Breast epithelium (tissue), 4 donors: Measurements from ENCODE around the gene RHEB. TPM values are rescaled to one million over a fixed set of nuclear protein-coding genes. Genes with fewer than 3 reads are reported as not detected.

ENCODE experiments used
- DNase-seq, 2 donors: peaks; one replicate each; pipeline ENCODE4 v3.0.0-alpha.2; 2019; ENCODE audit warnings: low spot score in 2 of 2
- H3K27ac ChIP-seq, 2 donors: fragments of 200-600 bp; sonication (generic) in 1 of 2; one replicate each; pipeline ENCODE4 v1.5.1; 2016 to 2019; ENCODE audit warnings: mild to moderate bottlenecking in 1 of 2
- H3K27me3 ChIP-seq, 2 donors: fragments of 200-600 bp; sonication (generic) in 1 of 2; one replicate each; pipeline versions ENCODE4 v1.5.1 to v1.6.0; 2017 to 2019; ENCODE audit warnings: control low read depth in 1 of 2, mild to moderate bottlenecking in 1 of 2
- H3K36me3 ChIP-seq: fragments of 200-600 bp; one replicate; pipeline ENCODE4 v1.5.1; 2019
- H3K4me1 ChIP-seq, 2 donors: fragments of 200-600 bp; sonication (generic); one replicate each; pipeline ENCODE4 v1.5.1; 2016 to 2019; ENCODE audit warnings: control low read depth in 1 of 2
- H3K4me3 ChIP-seq, 3 donors: fragments of 200-600 bp; sonication (generic); 1 replicate in 2 of 3; 2 replicates in 1 of 3; pipeline ENCODE4 v1.5.1; 2016 to 2019; ENCODE audit warnings: mild to moderate bottlenecking in 3 of 3, moderate library complexity in 2 of 3
- H3K9me3 ChIP-seq, 2 donors: fragments of 200-600 bp; sonication (generic) in 1 of 2; one replicate each; pipeline ENCODE4 v1.5.1; 2016 to 2019; ENCODE audit warnings: control low read depth in 1 of 2
- POLR2A ChIP-seq: fragments of 450-650 bp; IDR thresholded peaks from one replicate; pipeline ENCODE4 v1.6.1; 2016; ENCODE audit warnings: antibody characterized with exemption, mild to moderate bottlenecking, moderate library complexity
- POLR2AphosphoS5 ChIP-seq, 3 donors: sonication (generic); formaldehyde crosslinking; IDR thresholded peaks; one replicate each; pipeline ENCODE4 v1.6.1; 2017; ENCODE audit warnings: antibody characterized with exemption in 3 of 3
- intact Hi-C: fragments of 100-400 bp; cut with DNase I; formaldehyde crosslinking; loops from one replicate; pipeline ENCODE4 v1.15.1; 2023; ENCODE audit warnings: low total_unique reads
- total RNA-seq, 3 donors: library from RNA; depleted of rRNA; stranded (reverse); fragments of >200 nt; gene quantifications; one replicate each; pipeline ENCODE4 v1.1.0, GENCODE V29; 2016
- TF ChIP-seq, protein P1 (sequence below), 3 donors: fragments of 450-650 bp; IDR thresholded peaks; one replicate each; pipeline ENCODE4 v1.5.1; 2016 to 2017; ENCODE audit warnings: antibody characterized with exemption in 3 of 3, mild to moderate bottlenecking in 3 of 3, moderate library complexity in 3 of 3

Gene RHEB, protein sequence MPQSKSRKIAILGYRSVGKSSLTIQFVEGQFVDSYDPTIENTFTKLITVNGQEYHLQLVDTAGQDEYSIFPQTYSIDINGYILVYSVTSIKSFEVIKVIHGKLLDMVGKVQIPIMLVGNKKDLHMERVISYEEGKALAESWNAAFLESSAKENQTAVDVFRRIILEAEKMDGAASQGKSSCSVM
- total RNA-seq, result 10 to 100 TPM; 89.3 to 99.3 (median 95.0) TPM

DNA sequence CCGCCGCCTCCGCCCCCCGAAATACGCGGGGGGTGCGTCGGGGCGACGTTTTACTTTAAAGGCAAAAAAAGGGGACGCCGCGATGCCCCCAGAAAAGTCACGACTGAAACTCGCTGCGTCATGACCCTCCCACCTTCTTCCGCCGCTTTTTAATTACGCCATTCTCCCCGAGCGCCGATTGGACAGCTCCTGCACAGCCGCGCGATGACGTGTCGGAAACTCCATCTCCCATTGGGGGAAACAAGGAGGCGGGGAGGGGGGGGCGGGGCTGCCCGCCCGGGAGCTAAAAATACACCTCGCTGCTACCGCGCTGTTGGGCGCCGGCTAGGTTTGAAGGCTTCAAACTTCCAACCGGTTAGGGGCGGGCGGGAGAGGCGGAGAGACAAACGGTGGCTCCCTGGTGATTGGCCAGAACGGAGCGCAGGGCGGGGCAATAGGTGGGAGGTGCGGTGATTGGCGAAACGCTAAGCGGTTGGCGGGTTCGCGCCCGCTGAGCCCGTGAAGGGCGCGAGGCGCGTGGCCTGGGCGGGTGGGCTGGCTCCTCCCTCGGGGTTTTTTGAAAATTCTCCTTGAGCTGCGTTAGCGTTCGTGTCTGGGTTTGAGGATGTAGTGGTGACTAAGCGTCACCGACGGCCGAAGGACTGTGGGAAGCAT, at the start of gene RHEB:
Gene RHEB (minus strand): TSS at position 131 of the 654 bp plus-strand sequence. CDS start 384 bp downstream, outside the sequence.
- no peaks in the 10 kb centered on the region for H3K9me3 ChIP-seq
- peak in 2 of 3 donors; percentile 8 to 59 for TF ChIP-seq POLR2AphosphoS5 (IDR thresholded peaks at IDR 0.05)
- TF ChIP-seq, protein P1, sequence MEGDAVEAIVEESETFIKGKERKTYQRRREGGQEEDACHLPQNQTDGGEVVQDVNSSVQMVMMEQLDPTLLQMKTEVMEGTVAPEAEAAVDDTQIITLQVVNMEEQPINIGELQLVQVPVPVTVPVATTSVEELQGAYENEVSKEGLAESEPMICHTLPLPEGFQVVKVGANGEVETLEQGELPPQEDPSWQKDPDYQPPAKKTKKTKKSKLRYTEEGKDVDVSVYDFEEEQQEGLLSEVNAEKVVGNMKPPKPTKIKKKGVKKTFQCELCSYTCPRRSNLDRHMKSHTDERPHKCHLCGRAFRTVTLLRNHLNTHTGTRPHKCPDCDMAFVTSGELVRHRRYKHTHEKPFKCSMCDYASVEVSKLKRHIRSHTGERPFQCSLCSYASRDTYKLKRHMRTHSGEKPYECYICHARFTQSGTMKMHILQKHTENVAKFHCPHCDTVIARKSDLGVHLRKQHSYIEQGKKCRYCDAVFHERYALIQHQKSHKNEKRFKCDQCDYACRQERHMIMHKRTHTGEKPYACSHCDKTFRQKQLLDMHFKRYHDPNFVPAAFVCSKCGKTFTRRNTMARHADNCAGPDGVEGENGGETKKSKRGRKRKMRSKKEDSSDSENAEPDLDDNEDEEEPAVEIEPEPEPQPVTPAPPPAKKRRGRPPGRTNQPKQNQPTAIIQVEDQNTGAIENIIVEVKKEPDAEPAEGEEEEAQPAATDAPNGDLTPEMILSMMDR (IDR thresholded peaks at IDR 0.05), result no peak
- H3K4me1 ChIP-seq, result peaks cover 0 to 9% of the 10 kb centered on the region in 2 donors
- intact Hi-C loops, result loop anchor here (10.0 kb wide), 1 partner anchor 55 kb away; no protein-coding TSS in a partner anchor
- peak within 1 kb of the TSS; percentile 79 to 99 (median 86) for H3K4me3 ChIP-seq
- H3K27me3 ChIP-seq, result no peaks in the 10 kb centered on the region
- H3K36me3 ChIP-seq, result no peaks in the 10 kb centered on the region
- H3K27ac ChIP-seq, result peak within 1 kb of the TSS; percentile 99 to 100
- DNase-seq, result peak; percentile 98 to 99

DNA sequence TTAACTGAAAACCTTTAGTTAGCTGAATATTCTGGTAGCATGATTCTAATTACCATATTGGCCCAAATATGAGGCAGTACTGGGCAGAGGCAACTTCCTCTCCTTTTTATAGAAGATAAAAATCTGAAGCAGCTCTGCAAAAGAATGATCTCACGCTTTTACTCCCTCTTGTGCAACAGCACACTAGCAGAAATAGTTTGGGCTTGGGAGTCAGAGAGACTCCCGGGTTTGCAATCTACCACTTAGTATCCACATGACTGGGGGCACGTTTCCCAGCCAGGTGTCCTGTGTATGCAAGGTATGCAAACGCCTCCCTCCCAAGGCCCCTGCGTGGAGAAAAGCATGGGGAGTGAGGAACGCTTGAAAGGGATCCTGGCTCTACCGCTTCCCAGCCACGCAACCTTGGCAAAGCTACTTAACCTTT, 47.2 kb upstream of the RHEB start:
- H3K27ac ChIP-seq, result peak overlapping the region; percentile 70 to 83
- TF ChIP-seq, protein P1 (IDR thresholded peaks at IDR 0.05), result no peak
- no peak for TF ChIP-seq POLR2A
- TF ChIP-seq POLR2AphosphoS5 (IDR thresholded peaks at IDR 0.05), result peak in 2 of 3 donors; percentile 24
- no peak overlapping the region for H3K4me3 ChIP-seq
- H3K36me3 ChIP-seq, result no peaks in the 10 kb centered on the region
- no peaks in the 10 kb centered on the region for H3K9me3 ChIP-seq
- H3K4me1 ChIP-seq, result peaks cover 0 to 7% of the 10 kb centered on the region in 2 donors
- peak in 1 of 2 donors; percentile 66 for DNase-seq
- no peaks in the 10 kb centered on the region for H3K27me3 ChIP-seq
- intact Hi-C loops, result no loop called here

DNA sequence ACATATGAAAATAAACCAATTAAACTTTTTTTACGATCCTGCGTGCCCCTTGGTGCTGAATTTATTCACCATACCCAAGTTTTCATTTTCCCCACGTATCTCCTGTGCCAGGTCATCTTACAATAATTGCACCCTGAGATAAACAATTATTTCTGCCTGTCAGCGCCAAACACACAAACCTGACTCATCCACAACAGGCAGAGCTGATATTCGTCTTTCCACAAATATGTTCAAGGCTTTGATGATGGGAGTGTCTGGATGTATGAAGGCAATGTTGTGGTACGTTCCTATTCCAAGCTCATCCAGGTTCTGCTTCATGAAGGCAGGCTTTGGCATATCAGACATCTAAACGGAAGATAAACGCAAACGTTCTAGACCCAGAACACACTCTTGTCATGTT, 45.8 kb upstream of the RHEB start:
- intact Hi-C loops, result no loop called here
- Histone ChIP-seq H3K4me3 (no peak overlapping the region), H3K36me3 (no peaks in the 10 kb centered on the region), H3K27me3 (no peaks in the 10 kb centered on the region), H3K4me1 (peaks cover 0 to 7% of the 10 kb centered on the region in 2 donors), H3K27ac (peak overlapping the region in 1 of 2 donors; percentile 70), H3K9me3 (no peaks in the 10 kb centered on the region)
- no peak for TF ChIP-seq POLR2A
- no peak for TF ChIP-seq POLR2AphosphoS5 (IDR thresholded peaks at IDR 0.05)
- TF ChIP-seq, protein P1 (IDR thresholded peaks at IDR 0.05), result no peak
- DNase-seq, result no peak

DNA sequence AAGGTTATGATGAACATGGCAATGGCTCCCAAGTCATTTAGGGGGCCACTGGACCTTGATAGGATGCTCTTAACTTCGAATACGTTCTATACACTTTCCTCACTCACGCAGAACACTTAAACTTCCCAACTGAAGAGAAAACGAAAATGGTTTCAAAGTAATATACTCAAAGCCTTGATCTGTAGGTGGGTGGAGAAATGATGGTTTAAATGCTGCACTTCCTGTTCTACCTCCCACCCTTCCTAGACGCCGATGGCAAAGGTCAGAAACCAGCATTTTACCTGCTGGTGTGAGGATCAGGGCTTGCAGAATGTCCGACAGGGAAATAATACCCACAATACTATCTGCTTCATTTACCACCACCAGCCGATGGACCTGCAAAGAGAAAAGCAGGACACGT, 40.5 kb upstream of the RHEB start:
- H3K36me3 ChIP-seq, result peaks cover 5% of the 10 kb centered on the region
- no peak for DNase-seq

More for the DNA sequence above, 40.5 kb upstream of the RHEB start:
- intact Hi-C loops, result no loop called here
- Histone ChIP-seq H3K27ac (no peak overlapping the region), H3K4me3 (no peak overlapping the region), H3K9me3 (no peaks in the 10 kb centered on the region), H3K27me3 (no peaks in the 10 kb centered on the region), H3K4me1 (no peaks in the 10 kb centered on the region)
- no peak for TF ChIP-seq POLR2AphosphoS5 (IDR thresholded peaks at IDR 0.05)
- TF ChIP-seq, protein P1 (IDR thresholded peaks at IDR 0.05), result no peak
- TF ChIP-seq POLR2A, result no peak
